HepG2 (cell line): ENCODE data around the gene SPRED2. TPM values are rescaled to one million over a fixed set of nuclear protein-coding genes. Genes with fewer than 3 reads are reported as not detected.

Source experiments
- CCAR2 ChIP-seq: fragments of 200-400 bp; formaldehyde crosslinking; optimal IDR thresholded peaks from 2 replicates; pipeline ENCODE3; 2018; ENCODE audit warnings: low read depth, mild to moderate bottlenecking, low read length, moderate library complexity
- CREM ChIP-seq, 2 experiments: sonication (generic) in 1 of 2; formaldehyde crosslinking in 1 of 2; IDR thresholded peaks; 2 replicates each; pipeline versions ENCODE4 v1.4.0 to v1.6.1; 2016 to 2020; ENCODE audit warnings: antibody characterized with exemption in 1 of 2, mild to moderate bottlenecking in 1 of 2, missing genetic modification reagents in 1 of 2
- E2F1 ChIP-seq: sonication (generic); formaldehyde crosslinking; IDR thresholded peaks from 2 replicates; pipeline ENCODE4 v1.5.0; 2020; ENCODE audit warnings: missing genetic modification reagents
- HMG20A ChIP-seq: IDR thresholded peaks from 2 replicates; pipeline ENCODE4 v1.6.1; 2016; ENCODE audit warnings: borderline replicate concordance
- HNRNPH1 ChIP-seq: fragments of 200-400 bp; formaldehyde crosslinking; optimal IDR thresholded peaks from 2 replicates; pipeline ENCODE3; 2017; ENCODE audit warnings: mild to moderate bottlenecking, low read depth, low read length
- PRMT3 ChIP-seq: sonication (generic); formaldehyde crosslinking; IDR thresholded peaks from 2 replicates; pipeline ENCODE4 v1.8.1; 2022; ENCODE audit warnings: low read depth, mild to moderate bottlenecking, moderate library complexity, missing genetic modification reagents, borderline replicate concordance
- SATB2 ChIP-seq: sonication (generic); formaldehyde crosslinking; IDR thresholded peaks from 2 replicates; pipeline ENCODE4 v1.5.0; 2020; ENCODE audit warnings: missing genetic modification reagents
- SP2 ChIP-seq: sonication (generic); formaldehyde crosslinking; IDR thresholded peaks from 2 replicates; pipeline ENCODE4 v1.5.1; 2020; ENCODE audit warnings: mild to moderate bottlenecking, missing genetic modification reagents
- ZFP37 ChIP-seq: sonication (generic); formaldehyde crosslinking; IDR thresholded peaks from 2 replicates; pipeline ENCODE4 v1.4.0; 2020; ENCODE audit warnings: missing genetic modification reagents, borderline replicate concordance
- ZFX ChIP-seq: sonication (generic); formaldehyde crosslinking; IDR thresholded peaks from 2 replicates; pipeline ENCODE4 v1.4.0; 2020; ENCODE audit warnings: mild to moderate bottlenecking, low read depth, missing genetic modification reagents, moderate library complexity
- ZNF253 ChIP-seq: sonication (generic); formaldehyde crosslinking; IDR thresholded peaks from 2 replicates; pipeline ENCODE4 v1.8.0; 2022; ENCODE audit warnings: mild to moderate bottlenecking, missing genetic modification reagents, borderline replicate concordance
- ZNF556 ChIP-seq: sonication (generic); formaldehyde crosslinking; IDR thresholded peaks from 2 replicates; pipeline ENCODE4 v1.4.0; 2020; ENCODE audit warnings: mild to moderate bottlenecking, missing genetic modification reagents, borderline replicate concordance
- ZNF576 ChIP-seq: sonication (generic); formaldehyde crosslinking; IDR thresholded peaks from 2 replicates; pipeline ENCODE4 v1.4.0; 2020; ENCODE audit warnings: mild to moderate bottlenecking, missing genetic modification reagents
- ZNF773 ChIP-seq: sonication (generic); formaldehyde crosslinking; IDR thresholded peaks from 2 replicates; pipeline ENCODE4 v1.4.0; 2020; ENCODE audit warnings: missing genetic modification reagents, borderline replicate concordance
- ZNF777 ChIP-seq: sonication (generic); formaldehyde crosslinking; IDR thresholded peaks from 2 replicates; pipeline ENCODE4 v1.4.0; 2020; ENCODE audit warnings: missing genetic modification reagents
- ZNF878 ChIP-seq: sonication (generic); formaldehyde crosslinking; IDR thresholded peaks from 2 replicates; pipeline ENCODE4 v1.8.1; 2023; ENCODE audit warnings: mild to moderate bottlenecking, missing genetic modification reagents, moderate library complexity
- polyA plus RNA-seq, 8 experiments: library from polyadenylated mRNA; depleted of rRNA in 3 of 8; stranded (reverse) in 7 of 8; unstranded in 1 of 8; fragments of >200 nt; fragmentation: Illumina TruSeq in 4 of 8; extraction: Trizol in 4 of 8; gene quantifications; 2 replicates each; pipeline versions ENCODE4 v1.2.1 to v1.2.3, GENCODE V29; 2011 to 2016; ENCODE audit warnings: low read depth in 4 of 8, missing spikeins in 1 of 8, mixed read lengths in 1 of 8; ENCODE audit not compliant: insufficient read depth in 1 of 8
- total RNA-seq, 5 experiments: library from RNA; depleted of rRNA; stranded (reverse); fragments of >200 nt; fragmentation: Illumina TruSeq; extraction: Trizol; gene quantifications; 2 replicates each; pipeline ENCODE4 v1.2.3, GENCODE V29; 2016; ENCODE audit warnings: low read depth in 1 of 5
- TF ChIP-seq, protein P1 (sequence below): sonication (generic); formaldehyde crosslinking; IDR thresholded peaks from 2 replicates; pipeline ENCODE4 v1.4.0; 2020; ENCODE audit warnings: mild to moderate bottlenecking, missing genetic modification reagents
- TF ChIP-seq, protein P2 (sequence below): IDR thresholded peaks from 2 replicates; pipeline ENCODE4 v1.6.1; 2016; ENCODE audit warnings: mild to moderate bottlenecking, missing biosample characterization, missing genetic modification reagents
- TF ChIP-seq, protein P3 (sequence below), 2 experiments: fragments of 450-650 bp in 1 of 2; sonication (generic) in 1 of 2; formaldehyde crosslinking; IDR thresholded peaks; 2 replicates each; pipeline versions ENCODE4 v1.5.0 to v1.8.0; 2020 to 2022; ENCODE audit warnings: mild to moderate bottlenecking in 1 of 2, missing genetic modification reagents in 1 of 2
- TF ChIP-seq, protein P4 (sequence below): IDR thresholded peaks from 2 replicates; pipeline ENCODE4 v1.6.1; 2018; ENCODE audit warnings: missing genetic modification reagents, mild to moderate bottlenecking, missing compliant biosample characterization
- TF ChIP-seq, protein P5 (sequence below): sonication (generic); formaldehyde crosslinking; IDR thresholded peaks from 2 replicates; pipeline ENCODE4 v1.5.1; 2020; ENCODE audit warnings: missing genetic modification reagents, mild to moderate bottlenecking, borderline replicate concordance

Gene SPRED2
- total and polyA plus RNA-seq, 2 of the 13 experiments (the other 11 are each of a cell fraction or from before 2014, with no cell fraction given) = 13.0 to 37.0 TPM

- TF ChIP-seq PRMT3 (CRISPR knock-in tag) = no peak
- no peak for TF ChIP-seq ZNF253 (CRISPR knock-in tag)
- TF ChIP-seq SP2 = 0 out of 2 replicates have a peak, but pooled peaks have one; percentile 36
- TF ChIP-seq, protein P1, sequence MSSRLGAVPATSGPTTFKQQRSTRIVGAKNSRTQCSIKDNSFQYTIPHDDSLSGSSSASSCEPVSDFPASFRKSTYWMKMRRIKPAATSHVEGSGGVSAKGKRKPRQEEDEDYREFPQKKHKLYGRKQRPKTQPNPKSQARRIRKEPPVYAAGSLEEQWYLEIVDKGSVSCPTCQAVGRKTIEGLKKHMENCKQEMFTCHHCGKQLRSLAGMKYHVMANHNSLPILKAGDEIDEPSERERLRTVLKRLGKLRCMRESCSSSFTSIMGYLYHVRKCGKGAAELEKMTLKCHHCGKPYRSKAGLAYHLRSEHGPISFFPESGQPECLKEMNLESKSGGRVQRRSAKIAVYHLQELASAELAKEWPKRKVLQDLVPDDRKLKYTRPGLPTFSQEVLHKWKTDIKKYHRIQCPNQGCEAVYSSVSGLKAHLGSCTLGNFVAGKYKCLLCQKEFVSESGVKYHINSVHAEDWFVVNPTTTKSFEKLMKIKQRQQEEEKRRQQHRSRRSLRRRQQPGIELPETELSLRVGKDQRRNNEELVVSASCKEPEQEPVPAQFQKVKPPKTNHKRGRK = peak; percentile 67; the same call in 1 of the 2 replicates
- TF ChIP-seq SATB2 (CRISPR knock-in tag) = peak; percentile 37; the same call in 1 of the 2 replicates
- 0 out of 2 replicates have a peak, but pooled peaks have one; percentile 50 for TF ChIP-seq E2F1 (CRISPR knock-in tag)
- TF ChIP-seq ZNF576 = no peak
- no peak for TF ChIP-seq HNRNPH1
- TF ChIP-seq ZNF878 (CRISPR knock-in tag) = 0 out of 2 replicates have a peak, but pooled peaks have one; percentile 33
- TF ChIP-seq, protein P2, sequence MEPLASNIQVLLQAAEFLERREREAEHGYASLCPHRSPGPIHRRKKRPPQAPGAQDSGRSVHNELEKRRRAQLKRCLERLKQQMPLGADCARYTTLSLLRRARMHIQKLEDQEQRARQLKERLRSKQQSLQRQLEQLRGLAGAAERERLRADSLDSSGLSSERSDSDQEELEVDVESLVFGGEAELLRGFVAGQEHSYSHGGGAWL (CRISPR knock-in tag) = peak; percentile 53; the same call in 1 of the 2 replicates
- TF ChIP-seq, protein P3, sequence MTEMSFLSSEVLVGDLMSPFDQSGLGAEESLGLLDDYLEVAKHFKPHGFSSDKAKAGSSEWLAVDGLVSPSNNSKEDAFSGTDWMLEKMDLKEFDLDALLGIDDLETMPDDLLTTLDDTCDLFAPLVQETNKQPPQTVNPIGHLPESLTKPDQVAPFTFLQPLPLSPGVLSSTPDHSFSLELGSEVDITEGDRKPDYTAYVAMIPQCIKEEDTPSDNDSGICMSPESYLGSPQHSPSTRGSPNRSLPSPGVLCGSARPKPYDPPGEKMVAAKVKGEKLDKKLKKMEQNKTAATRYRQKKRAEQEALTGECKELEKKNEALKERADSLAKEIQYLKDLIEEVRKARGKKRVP (CRISPR knock-in tag; IDR thresholded peaks at IDR 0.05) = 0 out of 4 replicates have a peak, but pooled peaks of 1 of the 2 experiments have one; percentile 21
- no peak for TF ChIP-seq ZFP37 (CRISPR knock-in tag)
- TF ChIP-seq, protein P4, sequence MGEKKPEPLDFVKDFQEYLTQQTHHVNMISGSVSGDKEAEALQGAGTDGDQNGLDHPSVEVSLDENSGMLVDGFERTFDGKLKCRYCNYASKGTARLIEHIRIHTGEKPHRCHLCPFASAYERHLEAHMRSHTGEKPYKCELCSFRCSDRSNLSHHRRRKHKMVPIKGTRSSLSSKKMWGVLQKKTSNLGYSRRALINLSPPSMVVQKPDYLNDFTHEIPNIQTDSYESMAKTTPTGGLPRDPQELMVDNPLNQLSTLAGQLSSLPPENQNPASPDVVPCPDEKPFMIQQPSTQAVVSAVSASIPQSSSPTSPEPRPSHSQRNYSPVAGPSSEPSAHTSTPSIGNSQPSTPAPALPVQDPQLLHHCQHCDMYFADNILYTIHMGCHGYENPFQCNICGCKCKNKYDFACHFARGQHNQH (CRISPR knock-in tag) = 0 out of 2 replicates have a peak, but pooled peaks have one; percentile 40
- TF ChIP-seq HMG20A (CRISPR knock-in tag) = no peak
- TF ChIP-seq CCAR2 = no peak
- TF ChIP-seq, protein P5, sequence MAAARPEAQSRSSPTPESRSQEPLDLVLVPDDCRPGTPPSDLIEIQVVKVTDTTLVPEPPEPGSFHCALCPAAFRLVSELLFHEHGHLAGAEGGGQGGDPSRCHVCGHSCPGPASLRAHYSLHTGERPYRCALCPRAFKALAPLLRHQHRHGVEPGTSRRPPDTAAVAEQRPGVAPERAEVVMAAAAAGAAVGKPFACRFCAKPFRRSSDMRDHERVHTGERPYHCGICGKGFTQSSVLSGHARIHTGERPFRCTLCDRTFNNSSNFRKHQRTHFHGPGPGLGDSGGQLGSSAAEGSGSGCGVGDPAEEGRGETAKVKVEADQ = peak; percentile 23; the same call in 1 of the 2 replicates
- TF ChIP-seq ZFX = peak; percentile 4; the same call in 1 of the 2 replicates
- 0 out of 2 replicates have a peak, but pooled peaks have one; percentile 39 for TF ChIP-seq ZNF777 (CRISPR knock-in tag)
- no peak for TF ChIP-seq ZNF556 (CRISPR knock-in tag)
- TF ChIP-seq CREM (IDR thresholded peaks at IDR 0.05) = no peak
- TF ChIP-seq CREM (CRISPR knock-in tag; IDR thresholded peaks at IDR 0.05) = no peak
- peak; percentile 5; the same call in 1 of the 2 replicates for TF ChIP-seq ZNF773
These were observed 1.6 kb downstream of the SPRED2 start (continued) for GRCh38 chr2:65430603-65431420.
